ENCODE results near the gene CHST11. TPM values are rescaled to one million over a fixed set of nuclear protein-coding genes. Genes with fewer than 3 reads are reported as not detected.

Gene CHST11
- total RNA-seq, result 10 to 100 TPM in 1 of 2 donors, 1 to 10 TPM in 1; 6.1 to 11.1 TPM
- 1 to 10 TPM in 1 of 2 donors, under 1 TPM in 1; 0.57 to 1.2 TPM for polyA plus RNA-seq

DNA sequence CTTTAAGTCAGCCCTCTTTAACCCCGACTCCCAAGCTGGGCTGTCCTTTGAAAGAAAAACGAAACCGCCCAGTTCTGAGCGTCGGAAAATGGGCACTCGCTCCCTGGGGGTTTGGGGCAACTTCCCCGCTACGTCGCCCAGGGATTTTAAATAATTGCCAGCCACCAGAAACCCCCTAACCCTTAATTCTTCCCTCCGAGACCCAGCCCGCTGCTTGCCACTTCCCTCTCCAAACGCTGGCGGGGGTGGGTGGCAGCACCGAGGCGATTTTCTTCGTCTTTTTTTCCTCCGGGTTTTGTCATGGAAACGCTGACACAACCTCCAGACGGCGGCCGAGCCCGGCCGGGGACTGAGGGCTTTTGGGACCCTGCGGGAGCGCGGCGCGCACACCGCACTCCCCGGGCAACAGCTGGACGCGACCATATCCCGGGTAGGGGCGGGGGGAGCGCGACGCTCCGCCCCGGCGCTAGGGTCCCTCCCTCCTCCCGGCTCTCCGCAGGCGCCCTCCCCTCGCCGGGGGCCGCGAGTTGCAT, at the start of gene CHST11:
Gene CHST11 (plus strand): TSS at position 532 of the 533 bp plus-strand sequence.
- H3K4me3 ChIP-seq (ENCODE audit: low read depth in 1 of 3, low read length in 3 of 3), result peak within 1 kb of the TSS; percentile 50 to 68 (median 64)
- H3K36me3 ChIP-seq (ENCODE audit: control insufficient read depth in 4 of 4, insufficient read depth in 3 of 4, low read depth in 1 of 4, low read length in 3 of 4), result no peaks in the 10 kb centered on the region
- TF ChIP-seq, protein P1, sequence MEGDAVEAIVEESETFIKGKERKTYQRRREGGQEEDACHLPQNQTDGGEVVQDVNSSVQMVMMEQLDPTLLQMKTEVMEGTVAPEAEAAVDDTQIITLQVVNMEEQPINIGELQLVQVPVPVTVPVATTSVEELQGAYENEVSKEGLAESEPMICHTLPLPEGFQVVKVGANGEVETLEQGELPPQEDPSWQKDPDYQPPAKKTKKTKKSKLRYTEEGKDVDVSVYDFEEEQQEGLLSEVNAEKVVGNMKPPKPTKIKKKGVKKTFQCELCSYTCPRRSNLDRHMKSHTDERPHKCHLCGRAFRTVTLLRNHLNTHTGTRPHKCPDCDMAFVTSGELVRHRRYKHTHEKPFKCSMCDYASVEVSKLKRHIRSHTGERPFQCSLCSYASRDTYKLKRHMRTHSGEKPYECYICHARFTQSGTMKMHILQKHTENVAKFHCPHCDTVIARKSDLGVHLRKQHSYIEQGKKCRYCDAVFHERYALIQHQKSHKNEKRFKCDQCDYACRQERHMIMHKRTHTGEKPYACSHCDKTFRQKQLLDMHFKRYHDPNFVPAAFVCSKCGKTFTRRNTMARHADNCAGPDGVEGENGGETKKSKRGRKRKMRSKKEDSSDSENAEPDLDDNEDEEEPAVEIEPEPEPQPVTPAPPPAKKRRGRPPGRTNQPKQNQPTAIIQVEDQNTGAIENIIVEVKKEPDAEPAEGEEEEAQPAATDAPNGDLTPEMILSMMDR (IDR thresholded peaks at IDR 0.05; ENCODE audit: low read depth, low read length, missing input control), result no peak
- TF ChIP-seq GABPA (IDR thresholded peaks at IDR 0.05 in 1 of 2, conservative IDR thresholded peaks at IDR 0.05 in 1 of 2) (no peak), JUND (IDR thresholded peaks at IDR 0.05) (peak in 1 of 2 donors; percentile 23), RAD21 (IDR thresholded peaks at IDR 0.05) (peak; percentile 43 to 60), NR2F2 (IDR thresholded peaks at IDR 0.05) (no peak)
- TF ChIP-seq, protein P2, sequence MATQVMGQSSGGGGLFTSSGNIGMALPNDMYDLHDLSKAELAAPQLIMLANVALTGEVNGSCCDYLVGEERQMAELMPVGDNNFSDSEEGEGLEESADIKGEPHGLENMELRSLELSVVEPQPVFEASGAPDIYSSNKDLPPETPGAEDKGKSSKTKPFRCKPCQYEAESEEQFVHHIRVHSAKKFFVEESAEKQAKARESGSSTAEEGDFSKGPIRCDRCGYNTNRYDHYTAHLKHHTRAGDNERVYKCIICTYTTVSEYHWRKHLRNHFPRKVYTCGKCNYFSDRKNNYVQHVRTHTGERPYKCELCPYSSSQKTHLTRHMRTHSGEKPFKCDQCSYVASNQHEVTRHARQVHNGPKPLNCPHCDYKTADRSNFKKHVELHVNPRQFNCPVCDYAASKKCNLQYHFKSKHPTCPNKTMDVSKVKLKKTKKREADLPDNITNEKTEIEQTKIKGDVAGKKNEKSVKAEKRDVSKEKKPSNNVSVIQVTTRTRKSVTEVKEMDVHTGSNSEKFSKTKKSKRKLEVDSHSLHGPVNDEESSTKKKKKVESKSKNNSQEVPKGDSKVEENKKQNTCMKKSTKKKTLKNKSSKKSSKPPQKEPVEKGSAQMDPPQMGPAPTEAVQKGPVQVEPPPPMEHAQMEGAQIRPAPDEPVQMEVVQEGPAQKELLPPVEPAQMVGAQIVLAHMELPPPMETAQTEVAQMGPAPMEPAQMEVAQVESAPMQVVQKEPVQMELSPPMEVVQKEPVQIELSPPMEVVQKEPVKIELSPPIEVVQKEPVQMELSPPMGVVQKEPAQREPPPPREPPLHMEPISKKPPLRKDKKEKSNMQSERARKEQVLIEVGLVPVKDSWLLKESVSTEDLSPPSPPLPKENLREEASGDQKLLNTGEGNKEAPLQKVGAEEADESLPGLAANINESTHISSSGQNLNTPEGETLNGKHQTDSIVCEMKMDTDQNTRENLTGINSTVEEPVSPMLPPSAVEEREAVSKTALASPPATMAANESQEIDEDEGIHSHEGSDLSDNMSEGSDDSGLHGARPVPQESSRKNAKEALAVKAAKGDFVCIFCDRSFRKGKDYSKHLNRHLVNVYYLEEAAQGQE (IDR thresholded peaks at IDR 0.05), result no peak
- TF ChIP-seq, protein P3, sequence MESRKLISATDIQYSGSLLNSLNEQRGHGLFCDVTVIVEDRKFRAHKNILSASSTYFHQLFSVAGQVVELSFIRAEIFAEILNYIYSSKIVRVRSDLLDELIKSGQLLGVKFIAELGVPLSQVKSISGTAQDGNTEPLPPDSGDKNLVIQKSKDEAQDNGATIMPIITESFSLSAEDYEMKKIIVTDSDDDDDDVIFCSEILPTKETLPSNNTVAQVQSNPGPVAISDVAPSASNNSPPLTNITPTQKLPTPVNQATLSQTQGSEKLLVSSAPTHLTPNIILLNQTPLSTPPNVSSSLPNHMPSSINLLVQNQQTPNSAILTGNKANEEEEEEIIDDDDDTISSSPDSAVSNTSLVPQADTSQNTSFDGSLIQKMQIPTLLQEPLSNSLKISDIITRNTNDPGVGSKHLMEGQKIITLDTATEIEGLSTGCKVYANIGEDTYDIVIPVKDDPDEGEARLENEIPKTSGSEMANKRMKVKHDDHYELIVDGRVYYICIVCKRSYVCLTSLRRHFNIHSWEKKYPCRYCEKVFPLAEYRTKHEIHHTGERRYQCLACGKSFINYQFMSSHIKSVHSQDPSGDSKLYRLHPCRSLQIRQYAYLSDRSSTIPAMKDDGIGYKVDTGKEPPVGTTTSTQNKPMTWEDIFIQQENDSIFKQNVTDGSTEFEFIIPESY (IDR thresholded peaks at IDR 0.05), result no peak
- DNase-seq (ENCODE audit: low spot score), result peak; percentile 83
- no peaks in the 10 kb centered on the region for H3K27me3 ChIP-seq (ENCODE audit: control insufficient read depth in 4 of 4, insufficient read depth in 4 of 4, low read length in 3 of 4)
- H3K4me1 ChIP-seq (ENCODE audit: control insufficient read depth in 4 of 4, insufficient read depth in 4 of 4, low read length in 3 of 4), result peaks cover 6 to 32% (median 21%) of the 10 kb centered on the region in 4 donors
- H3K27ac ChIP-seq (ENCODE audit: low read depth in 1 of 2, low read length in 2 of 2), result peak within 1 kb of the TSS; percentile 11 to 60
- H3K9ac ChIP-seq (ENCODE audit: low read depth in 1 of 2, low read length in 2 of 2), result peak within 1 kb of the TSS; percentile 17 to 48
- WGBS, result under 1% methylated on average over 47 of the region's 47 CpGs
- H3K9me3 ChIP-seq (ENCODE audit: control insufficient read depth in 4 of 4, low read length in 3 of 4), result no peaks in the 10 kb centered on the region

DNA sequence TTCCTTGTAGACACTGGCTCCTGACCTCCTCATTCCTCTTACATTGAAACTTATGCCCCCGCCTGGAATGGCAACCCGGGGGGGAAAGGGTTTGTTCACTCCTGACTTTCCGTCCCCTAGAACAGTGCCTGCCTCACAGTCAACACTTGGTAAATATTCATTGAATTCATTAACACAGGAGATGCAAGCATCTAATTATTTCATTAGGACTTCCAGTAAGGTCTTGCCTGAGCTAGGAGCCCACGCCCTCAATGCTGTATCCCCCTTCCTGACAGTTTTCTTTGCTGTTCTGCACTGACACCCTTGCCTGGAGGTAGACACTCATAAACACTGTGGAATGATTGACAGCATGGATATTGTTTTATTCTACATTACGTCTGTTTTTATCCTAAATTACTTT, 49.3 kb upstream of the CHST11 start:
- no peaks in the 10 kb centered on the region for H3K9me3 ChIP-seq (ENCODE audit: control insufficient read depth in 4 of 4, low read length in 3 of 4)
- peaks cover 0 to 3% (median 1%) of the 10 kb centered on the region in 4 donors for H3K4me1 ChIP-seq (ENCODE audit: control insufficient read depth in 4 of 4, insufficient read depth in 4 of 4, low read length in 3 of 4)
- H3K27me3 ChIP-seq (ENCODE audit: control insufficient read depth in 4 of 4, insufficient read depth in 4 of 4, low read length in 3 of 4), result no peaks in the 10 kb centered on the region
- 95% methylated on average over 5 of the region's 5 CpGs for WGBS
- H3K27ac ChIP-seq (ENCODE audit: low read depth in 1 of 2, low read length in 2 of 2), result no peak overlapping the region
- DNase-seq (ENCODE audit: low spot score), result no peak
- H3K4me3 ChIP-seq (ENCODE audit: low read depth in 1 of 3, low read length in 3 of 3), result no peak overlapping the region
- H3K9ac ChIP-seq (ENCODE audit: low read depth in 1 of 2, low read length in 2 of 2), result no peak overlapping the region
- H3K36me3 ChIP-seq (ENCODE audit: control insufficient read depth in 4 of 4, insufficient read depth in 3 of 4, low read depth in 1 of 4, low read length in 3 of 4), result no peaks in the 10 kb centered on the region
- TF ChIP-seq NR2F2 (IDR thresholded peaks at IDR 0.05), result no peak
- no peak for TF ChIP-seq SP1 (IDR thresholded peaks at IDR 0.05)
- TF ChIP-seq RAD21 (IDR thresholded peaks at IDR 0.05), result no peak
- no peak for TF ChIP-seq RXRA (IDR thresholded peaks at IDR 0.05)
- no peak for TF ChIP-seq JUND (IDR thresholded peaks at IDR 0.05)
- TF ChIP-seq, protein P1 (IDR thresholded peaks at IDR 0.05; ENCODE audit: low read depth, low read length, missing input control), result no peak
- TF ChIP-seq EGR1 (IDR thresholded peaks at IDR 0.05; ENCODE audit: low read depth in 2 of 2), result no peak
- TF ChIP-seq HNF4A (conservative IDR thresholded peaks at IDR 0.05), result no peak
- no peak for TF ChIP-seq FOXA1 (IDR thresholded peaks at IDR 0.05)
- TF ChIP-seq, protein P4, sequence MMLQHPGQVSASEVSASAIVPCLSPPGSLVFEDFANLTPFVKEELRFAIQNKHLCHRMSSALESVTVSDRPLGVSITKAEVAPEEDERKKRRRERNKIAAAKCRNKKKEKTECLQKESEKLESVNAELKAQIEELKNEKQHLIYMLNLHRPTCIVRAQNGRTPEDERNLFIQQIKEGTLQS (IDR thresholded peaks at IDR 0.05), result no peak
- no peak for TF ChIP-seq GABPA (IDR thresholded peaks at IDR 0.05 in 1 of 2, conservative IDR thresholded peaks at IDR 0.05 in 1 of 2)
- TF ChIP-seq, protein P5, sequence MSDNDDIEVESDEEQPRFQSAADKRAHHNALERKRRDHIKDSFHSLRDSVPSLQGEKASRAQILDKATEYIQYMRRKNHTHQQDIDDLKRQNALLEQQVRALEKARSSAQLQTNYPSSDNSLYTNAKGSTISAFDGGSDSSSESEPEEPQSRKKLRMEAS (IDR thresholded peaks at IDR 0.05), result no peak
- no peak for TF ChIP-seq FOXA2 (IDR thresholded peaks at IDR 0.05)
- TF ChIP-seq, protein P3 (IDR thresholded peaks at IDR 0.05), result no peak
- TF ChIP-seq YY1 (IDR thresholded peaks at IDR 0.05), result no peak

Data from liver (tissue), 9 donors.